Ramos (cell line): ENCODE results near the gene EBF4.
"Not testable (repeated sequence)": the region's sequence is repeated elsewhere in the genome, so short reads cannot be mapped to it uniquely, and the experiment has no call there.

ENCODE experiments used
- in situ Hi-C: fragments of 300-500 bp; cut with MboI; formaldehyde crosslinking; loops from one replicate; pipeline ENCODE4 v1.14.3; 2022; ENCODE audit warnings: low sequenced_read_pairs; ENCODE audit not compliant: unreplicated experiment

The EBF4 gene

GRCh38 chr20:2754424-2754823 lies 61.8 kb downstream of the EBF4 start:
- in situ Hi-C loops, result no loop called here

- in situ Hi-C loops, result no loop called here
Measured at GRCh38 chr20:2755451-2756055, 63.0 kb downstream of the EBF4 start.

GRCh38 chr20:2756056-2756611 lies 63.6 kb downstream of the EBF4 start:
- in situ Hi-C loops, result no loop called here

GRCh38 chr20:2757001-2757400 lies 64.4 kb downstream of the EBF4 start:
- in situ Hi-C loops, result no loop called here

- in situ Hi-C loops, result no loop called here
Measured at GRCh38 chr20:2757969-2758368, 65.4 kb downstream of the EBF4 start.

- in situ Hi-C loops, result no loop called here
Measured at GRCh38 chr20:2759143-2759542, 66.6 kb downstream of the EBF4 start.

GRCh38 chr20:2759603-2760296 lies 67.2 kb downstream of the EBF4 start:
- in situ Hi-C loops, result no loop called here

- in situ Hi-C loops, result no loop called here
Measured at GRCh38 chr20:2760297-2760951, 67.8 kb downstream of the EBF4 start.

- in situ Hi-C loops, result no loop called here
Measured at GRCh38 chr20:2760952-2761305, 68.3 kb downstream of the EBF4 start.

GRCh38 chr20:2761885-2762284 lies 69.3 kb downstream of the EBF4 start:
- in situ Hi-C loops, result no loop called here

GRCh38 chr20:2762578-2763131 lies 70.1 kb downstream of the EBF4 start:
- in situ Hi-C loops, result no loop called here

GRCh38 chr20:2763186-2763585 lies 70.6 kb downstream of the EBF4 start:
- in situ Hi-C loops, result no loop called here

GRCh38 chr20:2767768-2768631 lies 75.4 kb downstream of the EBF4 start:
- in situ Hi-C loops, result no loop called here

- in situ Hi-C loops, result no loop called here
Measured at GRCh38 chr20:2768632-2769015, 76.0 kb downstream of the EBF4 start.

GRCh38 chr20:2770091-2770490 lies 77.5 kb downstream of the EBF4 start:
- in situ Hi-C loops, result not testable (repeated sequence)

- in situ Hi-C loops, result no loop called here
Measured at GRCh38 chr20:2771631-2772080, 79.1 kb downstream of the EBF4 start.

- in situ Hi-C loops, result no loop called here
Measured at GRCh38 chr20:2773812-2774211, 81.2 kb downstream of the EBF4 start.

GRCh38 chr20:2775139-2775538 lies 82.6 kb downstream of the EBF4 start:
- in situ Hi-C loops, result no loop called here

- in situ Hi-C loops, result no loop called here
Measured at GRCh38 chr20:2778602-2779321, 86.2 kb downstream of the EBF4 start.

- in situ Hi-C loops, result no loop called here
Measured at GRCh38 chr20:2780948-2781347, 88.4 kb downstream of the EBF4 start.
